ENCODE data around the gene SNRK. TPM values are rescaled to one million over a fixed set of nuclear protein-coding genes. Genes with fewer than 3 reads are reported as not detected.
A peak's percentile ranks its signal among the peaks of the same experiment; 100 is the strongest.

SNRK gene
- total RNA-seq, 8 experiments from 2014 or later, result 15.2 to 58.3 (median 25.5) TPM

GRCh38 chr3:43255662-43256061, 30.7 kb upstream of the SNRK start:
- H3K4me1 ChIP-seq (replicated peaks in 1 of 2), result no peaks in the 10 kb centered on the region
- ATAC-seq (replicated peaks in 6 of 8), result no peak
- in situ Hi-C loops (cut with MboI; ENCODE audit: low pct_unique_long_range_greater_than_20kb in 2 of 9, low sequenced_read_pairs in 9 of 9, unreplicated experiment in 9 of 9), result no loop called here
- H3K4me3 ChIP-seq, result no peak overlapping the region
- WGBS, 10 experiments, result 42 to 100% (median 71%) methylated on average over 1 to 2 of the region's 2 CpGs; no CpG with 5 or more reads in 3 of the 10 experiments
- no peak overlapping the region for H3K27ac ChIP-seq

GRCh38 chr3:43256714-43257461, 29.5 kb upstream of the SNRK start:
- peak in 1 of 8 experiments; percentile 16 for ATAC-seq (replicated peaks in 6 of 8)
- no peak overlapping the region for H3K4me3 ChIP-seq
- in situ Hi-C loops (cut with MboI; ENCODE audit: low pct_unique_long_range_greater_than_20kb in 2 of 9, low sequenced_read_pairs in 9 of 9, unreplicated experiment in 9 of 9), result no loop called here
- no peaks in the 10 kb centered on the region for H3K4me1 ChIP-seq (replicated peaks in 1 of 2)
- WGBS, 10 experiments, result 40 to 100% (median 71%) methylated on average over 1 of the region's 1 CpG; no CpG with 5 or more reads in 7 of the 10 experiments
- no peak overlapping the region for H3K27ac ChIP-seq

GRCh38 chr3:43257850-43258249, 28.5 kb upstream of the SNRK start:
- no peaks in the 10 kb centered on the region for H3K4me1 ChIP-seq (replicated peaks in 1 of 2)
- WGBS, 10 experiments, result 80 to 100% (median 100%) methylated on average over 1 to 2 of the region's 2 CpGs; no CpG with 5 or more reads in 5 of the 10 experiments
- H3K4me3 ChIP-seq, result no peak overlapping the region
- in situ Hi-C loops (cut with MboI; ENCODE audit: low pct_unique_long_range_greater_than_20kb in 2 of 9, low sequenced_read_pairs in 9 of 9, unreplicated experiment in 9 of 9), result no loop called here
- ATAC-seq (replicated peaks in 6 of 8), result no peak
- H3K27ac ChIP-seq, result no peak overlapping the region

- in situ Hi-C loops (cut with MboI; ENCODE audit: low pct_unique_long_range_greater_than_20kb in 2 of 9, low sequenced_read_pairs in 9 of 9, unreplicated experiment in 9 of 9), result no loop called here
- 67 to 100% (median 87%) methylated on average over 1 to 2 of the region's 2 CpGs; no CpG with 5 or more reads in 4 of the 10 experiments for WGBS, 10 experiments
- peak in 2 of 8 experiments; percentile 26 to 40 for ATAC-seq (replicated peaks in 6 of 8)
- Histone ChIP-seq H3K4me1 (replicated peaks in 1 of 2) (no peaks in the 10 kb centered on the region), H3K27ac (no peak overlapping the region), H3K4me3 (no peak overlapping the region)
Measured at GRCh38 chr3:43259626-43260025, 26.7 kb upstream of the SNRK start.

- peak in 2 of 8 experiments; percentile 46 to 63 for ATAC-seq (replicated peaks in 6 of 8)
- 86 to 100% (median 100%) methylated on average over 1 of the region's 1 CpG; no CpG with 5 or more reads in 2 of the 10 experiments for WGBS, 10 experiments
- H3K4me3 ChIP-seq, result no peak overlapping the region
- in situ Hi-C loops (cut with MboI; ENCODE audit: low pct_unique_long_range_greater_than_20kb in 2 of 9, low sequenced_read_pairs in 9 of 9, unreplicated experiment in 9 of 9), result no loop called here
- no peak overlapping the region for H3K27ac ChIP-seq
- no peaks in the 10 kb centered on the region for H3K4me1 ChIP-seq (replicated peaks in 1 of 2)
Measured at GRCh38 chr3:43260412-43260811, 25.9 kb upstream of the SNRK start.

GRCh38 chr3:43262194-43262593, 24.1 kb upstream of the SNRK start:
- no peak overlapping the region for H3K27ac ChIP-seq
- in situ Hi-C loops (cut with MboI; ENCODE audit: low pct_unique_long_range_greater_than_20kb in 2 of 9, low sequenced_read_pairs in 9 of 9, unreplicated experiment in 9 of 9), result no loop called here
- 27 to 87% (median 71%) methylated on average over 1 to 4 of the region's 4 CpGs; no CpG with 5 or more reads in 4 of the 10 experiments for WGBS, 10 experiments
- H3K4me3 ChIP-seq, result no peak overlapping the region
- ATAC-seq (replicated peaks in 6 of 8), result no peak
- H3K4me1 ChIP-seq (replicated peaks in 1 of 2), result no peaks in the 10 kb centered on the region

GRCh38 chr3:43266451-43266850, 19.9 kb upstream of the SNRK start:
- in situ Hi-C loops (cut with MboI; ENCODE audit: low pct_unique_long_range_greater_than_20kb in 2 of 9, low sequenced_read_pairs in 9 of 9, unreplicated experiment in 9 of 9), result no loop called here
- no peaks in the 10 kb centered on the region for H3K4me1 ChIP-seq (replicated peaks in 1 of 2)
- no peak overlapping the region for H3K27ac ChIP-seq
- 0 to 89% (median 59%) methylated on average over 1 to 3 of the region's 3 CpGs; no CpG with 5 or more reads in 1 of the 10 experiments for WGBS, 10 experiments
- peak in 1 of 8 experiments; percentile 70 for ATAC-seq (replicated peaks in 6 of 8)
- no peak overlapping the region for H3K4me3 ChIP-seq

GRCh38 chr3:43266995-43267394, 19.3 kb upstream of the SNRK start:
- Histone ChIP-seq H3K4me3 (no peak overlapping the region), H3K4me1 (replicated peaks in 1 of 2) (no peaks in the 10 kb centered on the region), H3K27ac (no peak overlapping the region)
- 20 to 91% (median 79%) methylated on average over 1 of the region's 1 CpG; no CpG with 5 or more reads in 2 of the 10 experiments for WGBS, 10 experiments
- in situ Hi-C loops (cut with MboI; ENCODE audit: low pct_unique_long_range_greater_than_20kb in 2 of 9, low sequenced_read_pairs in 9 of 9, unreplicated experiment in 9 of 9), result no loop called here
- ATAC-seq (replicated peaks in 6 of 8), result no peak

GRCh38 chr3:43268636-43269035, 17.7 kb upstream of the SNRK start:
- Histone ChIP-seq H3K4me3 (no peak overlapping the region), H3K27ac (no peak overlapping the region), H3K4me1 (replicated peaks in 1 of 2) (no peaks in the 10 kb centered on the region)
- in situ Hi-C loops (cut with MboI; ENCODE audit: low pct_unique_long_range_greater_than_20kb in 2 of 9, low sequenced_read_pairs in 9 of 9, unreplicated experiment in 9 of 9), result no loop called here
- 22 to 80% methylated on average over 1 of the region's 1 CpG; no CpG with 5 or more reads in 8 of the 10 experiments for WGBS, 10 experiments
- peak in 3 of 8 experiments; percentile 81 to 91 (median 89) for ATAC-seq (replicated peaks in 6 of 8)

- Histone ChIP-seq H3K27ac (no peak overlapping the region), H3K4me1 (replicated peaks in 1 of 2) (no peaks in the 10 kb centered on the region), H3K4me3 (no peak overlapping the region)
- in situ Hi-C loops (cut with MboI; ENCODE audit: low pct_unique_long_range_greater_than_20kb in 2 of 9, low sequenced_read_pairs in 9 of 9, unreplicated experiment in 9 of 9), result no loop called here
- WGBS, 10 experiments, result 0 to 100% (median 50%) methylated on average over 1 to 2 of the region's 2 CpGs; no CpG with 5 or more reads in 1 of the 10 experiments
- no peak for ATAC-seq (replicated peaks in 6 of 8)
Measured at GRCh38 chr3:43270078-43270477, 16.3 kb upstream of the SNRK start.

- Histone ChIP-seq H3K4me3 (no peak overlapping the region), H3K27ac (no peak overlapping the region), H3K4me1 (replicated peaks in 1 of 2) (no peaks in the 10 kb centered on the region)
- no peak for ATAC-seq (replicated peaks in 6 of 8)
- in situ Hi-C loops (cut with MboI; ENCODE audit: low pct_unique_long_range_greater_than_20kb in 2 of 9, low sequenced_read_pairs in 9 of 9, unreplicated experiment in 9 of 9), result no loop called here
- WGBS, 10 experiments, result 38 to 80% (median 60%) methylated on average over 1 to 2 of the region's 2 CpGs; no CpG with 5 or more reads in 5 of the 10 experiments
Measured at GRCh38 chr3:43273416-43273815, 12.9 kb upstream of the SNRK start.

- no peak for ATAC-seq (replicated peaks in 6 of 8)
- Histone ChIP-seq H3K4me3 (no peak overlapping the region), H3K27ac (no peak overlapping the region), H3K4me1 (replicated peaks in 1 of 2) (no peaks in the 10 kb centered on the region)
- in situ Hi-C loops (cut with MboI; ENCODE audit: low pct_unique_long_range_greater_than_20kb in 2 of 9, low sequenced_read_pairs in 9 of 9, unreplicated experiment in 9 of 9), result no loop called here
Measured at GRCh38 chr3:43279082-43279481, 7.3 kb upstream of the SNRK start.

GRCh38 chr3:43279532-43279931, 6.8 kb upstream of the SNRK start:
- ATAC-seq (replicated peaks in 6 of 8), result no peak
- no peaks in the 10 kb centered on the region for H3K4me1 ChIP-seq (replicated peaks in 1 of 2)
- 63 to 100% (median 83%) methylated on average over 1 to 5 of the region's 5 CpGs for WGBS, 10 experiments
- no peak overlapping the region for H3K4me3 ChIP-seq
- no peak overlapping the region for H3K27ac ChIP-seq
- in situ Hi-C loops (cut with MboI; ENCODE audit: low pct_unique_long_range_greater_than_20kb in 2 of 9, low sequenced_read_pairs in 9 of 9, unreplicated experiment in 9 of 9), result no loop called here

GRCh38 chr3:43281020-43281419, 5.3 kb upstream of the SNRK start:
- in situ Hi-C loops (cut with MboI; ENCODE audit: low pct_unique_long_range_greater_than_20kb in 2 of 9, low sequenced_read_pairs in 9 of 9, unreplicated experiment in 9 of 9), result no loop called here
- ATAC-seq (replicated peaks in 6 of 8), result no peak
- Histone ChIP-seq H3K4me1 (replicated peaks in 1 of 2) (peaks cover 0 to 3% of the 10 kb centered on the region in 2 donors), H3K27ac (no peak overlapping the region), H3K4me3 (no peak overlapping the region)
- 10 to 77% (median 31%) methylated on average over 2 of the region's 2 CpGs; no CpG with 5 or more reads in 1 of the 10 experiments for WGBS, 10 experiments

Measured in motor neuron (in vitro differentiated cells).